HFFc6 (cell line): ENCODE data around the gene C2CD4D. TPM values are rescaled to one million over a fixed set of nuclear protein-coding genes. Genes with fewer than 3 reads are reported as not detected.

Experiments used
- DNase-seq: peaks from one replicate; pipeline ENCODE4 v3.0.0-alpha.2; 2018
- H3K27ac Mint-ChIP-seq: 2 replicates; pipeline ENCODE4 v1.8.0; 2020; ENCODE audit warnings: mild to moderate bottlenecking, mixed read lengths
- H3K27me3 Mint-ChIP-seq: 2 replicates; pipeline ENCODE4 v1.8.0; 2021; ENCODE audit warnings: mild to moderate bottlenecking, moderate library complexity, mixed read lengths; ENCODE audit not compliant: insufficient read depth
- H3K36me3 Mint-ChIP-seq: 2 replicates; pipeline ENCODE4 v1.8.0; 2021; ENCODE audit warnings: low read depth, mixed read lengths
- H3K4me1 Mint-ChIP-seq: 2 replicates; pipeline ENCODE4 v1.8.0; 2020; ENCODE audit warnings: low read depth, mixed read lengths
- H3K4me3 Mint-ChIP-seq: 2 replicates; pipeline ENCODE4 v1.8.0; 2020; ENCODE audit warnings: mild to moderate bottlenecking, moderate library complexity, mixed read lengths
- H3K9me3 Mint-ChIP-seq: 2 replicates; pipeline ENCODE4 v1.8.0; 2020; ENCODE audit warnings: mild to moderate bottlenecking, mixed read lengths
- CTCF ChIP-seq: fragments of 200-600 bp; sonication (generic); IDR thresholded peaks from 2 replicates; pipeline ENCODE4 v1.5.0; 2021; ENCODE audit warnings: antibody characterized with exemption, mild to moderate bottlenecking
- total RNA-seq, 6 experiments: library from RNA; stranded (reverse); fragmentation: NEBNext Ultra II Directional; extraction: Animal tissue kit (Norgen Biotek cat#: 25700); gene quantifications; 2 replicates in 1 of 6; 3 replicates in 5 of 6; pipeline ENCODE4 v1.2.3, GENCODE V29; 2021

The C2CD4D gene
- total RNA-seq, 6 experiments from 2014 or later, result not detected

DNA sequence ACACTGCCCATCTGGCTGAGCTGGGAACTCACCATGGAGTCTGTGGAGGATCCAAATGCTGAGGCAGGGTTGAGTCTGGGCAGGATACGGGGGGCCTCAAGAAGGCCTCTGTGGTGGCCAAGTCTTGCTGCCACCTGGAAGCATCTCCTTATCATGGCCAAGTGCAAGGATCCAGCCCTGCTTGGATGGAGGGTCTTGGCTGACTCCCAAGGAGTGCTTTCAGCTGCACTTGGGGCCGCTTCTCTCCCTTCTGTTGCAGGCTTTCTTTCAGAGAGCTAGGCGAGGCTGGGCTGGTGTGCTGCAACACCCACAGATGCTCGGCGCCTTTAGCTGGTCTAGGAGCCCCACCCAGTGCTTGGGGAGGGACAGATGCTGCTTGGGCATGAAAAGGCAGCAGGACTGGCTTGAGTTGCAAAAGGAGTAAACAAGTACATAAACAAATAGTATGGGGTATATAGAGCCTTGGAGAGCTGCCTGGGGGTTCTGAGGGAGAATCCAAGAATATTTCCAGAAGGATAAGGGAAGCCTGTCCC is 13.9 kb upstream of the C2CD4D start, which contains the start of gene THEM5:
TSS of gene THEM5 (minus strand) at position 302 of the 533 bp plus-strand sequence. CDS start at position 155, 147 bp downstream.
- no peak within 1 kb of the TSS for H3K27ac Mint-ChIP-seq
- no peaks in the 10 kb centered on the region for H3K36me3 Mint-ChIP-seq
- no peak for TF ChIP-seq CTCF
- no peak for DNase-seq
- H3K27me3 Mint-ChIP-seq, result peaks cover 41% of the 10 kb centered on the region
- H3K9me3 Mint-ChIP-seq, result no peaks in the 10 kb centered on the region
- no peak within 1 kb of the TSS for H3K4me3 Mint-ChIP-seq
- peaks cover 15% of the 10 kb centered on the region for H3K4me1 Mint-ChIP-seq

GRCh38 chr1:151852733-151853132 is 13.1 kb upstream of the C2CD4D start:
- Mint-ChIP-seq H3K4me3 (no peak overlapping the region), H3K36me3 (no peaks in the 10 kb centered on the region), H3K4me1 (peaks cover 9% of the 10 kb centered on the region), H3K9me3 (no peaks in the 10 kb centered on the region), H3K27me3 (peaks cover 48% of the 10 kb centered on the region), H3K27ac (no peak overlapping the region)
- DNase-seq, result no peak
- TF ChIP-seq CTCF, result no peak

DNA sequence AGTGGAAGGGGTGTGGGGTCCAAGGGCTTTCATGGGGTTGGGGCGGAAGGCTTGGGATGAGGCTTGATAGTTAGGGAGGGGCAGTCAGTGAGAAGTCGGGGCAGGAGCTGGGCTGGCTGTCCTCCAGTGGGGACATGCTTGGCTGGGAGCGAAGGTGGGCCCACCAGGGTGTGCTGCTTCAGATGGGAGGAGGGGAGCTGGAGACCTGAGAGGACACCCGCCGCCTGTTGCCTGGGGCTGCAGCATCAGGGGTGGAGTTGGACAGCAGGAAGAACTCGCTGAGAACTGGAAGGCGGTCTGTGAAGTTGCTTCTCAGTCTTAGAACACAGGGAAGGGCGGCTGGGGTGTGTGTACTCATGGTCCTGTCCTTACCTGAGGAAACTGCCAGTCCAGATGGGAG is 12.3 kb upstream of the C2CD4D start:
- Mint-ChIP-seq H3K4me1 (peaks cover 9% of the 10 kb centered on the region), H3K27ac (no peak overlapping the region), H3K9me3 (no peaks in the 10 kb centered on the region), H3K36me3 (no peaks in the 10 kb centered on the region), H3K27me3 (peaks cover 50% of the 10 kb centered on the region), H3K4me3 (no peak overlapping the region)
- DNase-seq, result no peak
- TF ChIP-seq CTCF, result no peak

GRCh38 chr1:151849871-151850270 is 10.3 kb upstream of the C2CD4D start:
- Mint-ChIP-seq H3K27ac (no peak overlapping the region), H3K4me3 (no peak overlapping the region), H3K9me3 (no peaks in the 10 kb centered on the region), H3K36me3 (no peaks in the 10 kb centered on the region), H3K4me1 (peaks cover 11% of the 10 kb centered on the region), H3K27me3 (peaks cover 60% of the 10 kb centered on the region)
- TF ChIP-seq CTCF, result no peak
- DNase-seq, result no peak

DNA sequence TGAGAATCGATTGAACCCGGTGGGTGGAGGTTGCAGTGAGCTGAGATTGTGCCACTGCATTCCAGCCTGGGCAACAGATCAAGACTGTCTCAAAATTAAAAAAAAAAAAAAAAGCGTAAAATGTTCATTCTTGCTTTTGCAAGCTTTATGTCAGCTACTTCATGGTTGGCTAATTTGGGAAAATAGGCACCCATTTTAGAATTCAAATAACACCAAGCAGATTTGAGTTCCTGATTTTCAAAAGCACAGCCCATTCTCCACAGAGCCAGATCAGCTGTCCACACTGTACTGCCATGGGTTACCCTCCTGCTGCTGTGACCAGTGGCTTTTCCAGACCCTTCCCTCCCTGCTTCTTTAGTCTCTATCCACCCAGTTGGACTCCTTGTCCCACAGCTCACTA is 9.5 kb upstream of the C2CD4D start:
- Mint-ChIP-seq H3K27me3 (peaks cover 67% of the 10 kb centered on the region), H3K4me3 (no peak overlapping the region), H3K4me1 (peaks cover 11% of the 10 kb centered on the region), H3K36me3 (no peaks in the 10 kb centered on the region), H3K9me3 (no peaks in the 10 kb centered on the region), H3K27ac (no peak overlapping the region)
- no peak for DNase-seq
- no peak for TF ChIP-seq CTCF
